Ishikawa (cell line): Measurements from ENCODE around the gene ABCD3.

Experiments
- CEBPB ChIP-seq: IDR thresholded peaks from 2 replicates; pipeline ENCODE4 v1.6.1; 2012
- CREB1 ChIP-seq: IDR thresholded peaks from 2 replicates; pipeline ENCODE4 v1.6.1; 2012; ENCODE audit warnings: low read depth
- EP300 ChIP-seq: IDR thresholded peaks from 2 replicates; pipeline ENCODE4 v1.6.1; 2012; ENCODE audit warnings: borderline replicate concordance
- FOXM1 ChIP-seq: IDR thresholded peaks from 2 replicates; pipeline ENCODE4 v1.6.1; 2012; ENCODE audit warnings: low read depth, borderline replicate concordance
- NFIC ChIP-seq: IDR thresholded peaks from 2 replicates; pipeline ENCODE4 v1.6.1; 2012
- RAD21 ChIP-seq: IDR thresholded peaks from 2 replicates; pipeline ENCODE4 v1.6.1; 2012; ENCODE audit warnings: low read depth
- REST ChIP-seq: IDR thresholded peaks from 2 replicates; pipeline ENCODE4 v1.6.1; 2012; ENCODE audit warnings: low read depth, mild to moderate bottlenecking
- TCF12 ChIP-seq: IDR thresholded peaks from 2 replicates; pipeline ENCODE4 v1.6.1; 2012; ENCODE audit warnings: low read depth
- TEAD4 ChIP-seq: IDR thresholded peaks from 2 replicates; pipeline ENCODE4 v1.6.1; 2012
- USF1 ChIP-seq: IDR thresholded peaks from 2 replicates; pipeline ENCODE4 v1.6.1; 2012
- YY1 ChIP-seq: IDR thresholded peaks from 2 replicates; pipeline ENCODE4 v1.6.1; 2012; ENCODE audit warnings: low read depth

- TF ChIP-seq USF1: no peak
- no peak for TF ChIP-seq CREB1
- TF ChIP-seq NFIC: no peak
- no peak for TF ChIP-seq EP300
- no peak for TF ChIP-seq TEAD4
- no peak for TF ChIP-seq TCF12
- no peak for TF ChIP-seq REST
- no peak for TF ChIP-seq RAD21
- no peak for TF ChIP-seq FOXM1
- TF ChIP-seq CEBPB: no peak
- no peak for TF ChIP-seq YY1
Observed at GRCh38 chr1:94411237-94411636, 7.0 kb upstream of the ABCD3 start.
